ENCODE data around the gene UHMK1.

The UHMK1 gene

DNA sequence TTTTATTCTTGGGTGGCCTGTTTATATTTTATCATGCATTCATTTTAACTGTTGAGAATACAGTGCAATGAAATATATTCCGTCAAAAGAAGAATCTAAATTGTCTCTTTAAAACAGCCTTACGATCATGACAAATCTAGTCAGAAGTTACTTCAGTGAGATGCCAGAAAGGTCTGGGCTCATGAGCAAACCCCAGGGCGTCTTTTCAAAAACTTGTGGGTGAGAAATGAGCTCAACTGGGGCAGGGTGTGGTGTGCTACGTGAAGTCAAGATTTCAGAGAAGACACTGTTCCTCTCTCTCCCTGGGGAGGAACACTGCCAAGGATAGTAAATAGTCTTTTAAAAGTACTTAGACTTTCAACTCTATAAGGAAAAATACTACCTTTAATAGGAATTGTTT lies 50.6 kb downstream of the UHMK1 start:
- H3K27ac ChIP-seq = no peak overlapping the region
- TF ChIP-seq, protein P1, sequence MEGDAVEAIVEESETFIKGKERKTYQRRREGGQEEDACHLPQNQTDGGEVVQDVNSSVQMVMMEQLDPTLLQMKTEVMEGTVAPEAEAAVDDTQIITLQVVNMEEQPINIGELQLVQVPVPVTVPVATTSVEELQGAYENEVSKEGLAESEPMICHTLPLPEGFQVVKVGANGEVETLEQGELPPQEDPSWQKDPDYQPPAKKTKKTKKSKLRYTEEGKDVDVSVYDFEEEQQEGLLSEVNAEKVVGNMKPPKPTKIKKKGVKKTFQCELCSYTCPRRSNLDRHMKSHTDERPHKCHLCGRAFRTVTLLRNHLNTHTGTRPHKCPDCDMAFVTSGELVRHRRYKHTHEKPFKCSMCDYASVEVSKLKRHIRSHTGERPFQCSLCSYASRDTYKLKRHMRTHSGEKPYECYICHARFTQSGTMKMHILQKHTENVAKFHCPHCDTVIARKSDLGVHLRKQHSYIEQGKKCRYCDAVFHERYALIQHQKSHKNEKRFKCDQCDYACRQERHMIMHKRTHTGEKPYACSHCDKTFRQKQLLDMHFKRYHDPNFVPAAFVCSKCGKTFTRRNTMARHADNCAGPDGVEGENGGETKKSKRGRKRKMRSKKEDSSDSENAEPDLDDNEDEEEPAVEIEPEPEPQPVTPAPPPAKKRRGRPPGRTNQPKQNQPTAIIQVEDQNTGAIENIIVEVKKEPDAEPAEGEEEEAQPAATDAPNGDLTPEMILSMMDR (conservative IDR thresholded peaks at IDR 0.05) = no peak
- TF ChIP-seq ZFX (IDR thresholded peaks at IDR 0.05) = no peak

DNA sequence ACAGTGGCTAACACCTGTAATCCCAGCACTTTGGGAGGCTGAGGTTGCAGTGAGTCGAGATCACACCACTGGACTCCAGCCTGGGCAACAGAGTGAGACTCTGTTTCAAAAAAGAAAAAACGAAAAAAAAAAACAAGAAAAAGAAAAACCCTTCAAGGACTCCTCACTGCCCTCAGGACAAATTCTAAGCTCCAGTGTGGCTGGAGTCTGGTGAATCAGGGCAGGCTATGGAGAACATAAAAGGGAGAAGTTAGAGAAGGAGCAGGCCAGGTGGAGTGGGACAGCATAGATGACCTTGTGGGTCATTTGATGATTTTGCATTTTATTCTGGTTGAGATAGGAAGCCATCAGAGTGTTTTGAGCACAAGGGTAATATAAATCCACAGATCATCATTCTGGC lies 51.4 kb downstream of the UHMK1 start:
- TF ChIP-seq, protein P1 (conservative IDR thresholded peaks at IDR 0.05) = no peak
- TF ChIP-seq ZFX (IDR thresholded peaks at IDR 0.05) = no peak

DNA sequence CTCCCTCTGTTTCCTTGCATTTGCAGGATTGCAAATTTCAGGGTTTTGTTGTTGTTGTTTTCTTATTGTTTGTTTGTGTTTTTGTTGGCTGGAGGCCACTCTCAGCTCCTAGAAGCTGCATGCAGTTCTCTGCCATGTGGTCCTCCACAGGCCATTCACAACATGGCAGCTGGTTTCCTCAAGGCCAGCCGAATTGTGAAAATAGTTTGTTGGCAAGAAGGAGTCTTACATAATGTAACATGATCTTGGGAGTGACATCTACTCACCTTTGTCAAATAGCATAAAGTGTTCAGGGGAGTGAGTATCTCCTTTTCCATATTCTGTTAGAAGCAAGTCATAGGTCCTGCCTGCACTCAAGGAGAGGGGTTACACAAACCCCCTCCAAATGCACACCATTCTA lies 53.3 kb downstream of the UHMK1 start:
- peak overlapping the region; percentile 22; the same call in 1 of the 2 replicates for H3K27ac ChIP-seq
- TF ChIP-seq, protein P1 (conservative IDR thresholded peaks at IDR 0.05) = no peak
- TF ChIP-seq ZFX (IDR thresholded peaks at IDR 0.05) = no peak

More for the DNA sequence above, 51.4 kb downstream of the UHMK1 start:
- no peak overlapping the region; the same call in 1 of the 2 replicates for H3K27ac ChIP-seq

DNA sequence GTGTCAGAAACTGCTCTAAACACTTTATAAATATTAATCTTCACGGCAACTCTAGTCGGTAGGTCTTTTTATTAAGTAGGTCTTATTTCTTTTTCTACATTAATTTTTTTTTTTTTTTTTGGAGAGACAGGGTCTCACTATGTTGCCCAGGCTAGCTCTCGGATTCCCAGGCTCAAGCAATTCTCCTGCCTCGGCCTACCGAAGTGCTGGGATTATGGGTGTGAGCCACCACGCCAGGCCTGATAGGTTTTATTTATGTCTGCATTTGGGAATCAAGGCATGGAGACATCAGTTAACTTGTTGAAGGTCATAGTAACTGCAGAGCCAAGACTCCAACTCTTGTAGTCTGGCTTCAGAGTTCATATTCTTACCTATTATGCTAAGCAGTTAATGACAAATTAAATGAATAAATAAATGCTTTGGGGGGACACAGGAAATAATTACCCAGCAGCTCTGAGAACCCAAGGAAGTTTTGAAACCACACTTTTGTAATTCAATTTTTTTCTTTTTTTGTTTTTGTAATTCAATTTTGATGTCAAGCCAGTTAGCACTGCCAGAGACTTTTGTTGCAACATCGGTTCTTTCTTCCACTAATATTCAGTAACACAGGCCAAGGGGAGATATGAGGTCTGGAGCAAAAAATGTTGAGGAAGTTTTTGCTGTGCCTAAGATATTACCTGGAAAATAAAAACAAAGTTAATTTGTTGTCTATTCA lies 54.5 kb downstream of the UHMK1 start:
- no peak overlapping the region for H3K27ac ChIP-seq
- TF ChIP-seq, protein P1 (conservative IDR thresholded peaks at IDR 0.05) = no peak
- no peak for TF ChIP-seq ZFX (IDR thresholded peaks at IDR 0.05)

DNA sequence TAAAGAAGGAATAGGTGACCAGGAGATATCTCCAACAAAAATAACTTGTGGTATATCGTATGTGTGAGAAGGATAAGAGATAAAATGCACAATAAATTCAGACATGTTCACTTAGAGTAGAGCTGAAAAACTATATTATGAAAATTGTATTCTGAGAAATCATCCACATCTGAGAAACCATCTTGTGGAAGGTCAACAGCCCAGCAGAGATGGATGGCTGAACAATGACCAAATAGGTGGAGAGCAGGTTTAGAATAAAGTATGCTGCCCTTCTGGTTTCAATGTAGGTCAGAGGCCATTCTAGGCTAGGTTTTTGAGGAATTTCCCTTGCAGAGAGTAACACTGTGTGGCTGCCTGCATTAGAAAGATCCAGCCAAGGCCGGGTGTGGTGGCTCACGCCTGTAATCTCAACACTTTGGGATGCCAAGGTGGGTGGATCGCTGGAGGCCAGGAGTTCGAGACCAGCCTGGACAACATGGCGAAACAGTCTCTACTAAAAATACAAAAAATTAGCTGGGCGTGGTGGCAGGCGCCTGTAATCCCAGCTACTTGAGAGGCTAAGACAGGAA lies 55.1 kb downstream of the UHMK1 start:
- TF ChIP-seq ZFX (IDR thresholded peaks at IDR 0.05) = no peak
- TF ChIP-seq, protein P1 (conservative IDR thresholded peaks at IDR 0.05) = no peak
- H3K27ac ChIP-seq = no peak overlapping the region

DNA sequence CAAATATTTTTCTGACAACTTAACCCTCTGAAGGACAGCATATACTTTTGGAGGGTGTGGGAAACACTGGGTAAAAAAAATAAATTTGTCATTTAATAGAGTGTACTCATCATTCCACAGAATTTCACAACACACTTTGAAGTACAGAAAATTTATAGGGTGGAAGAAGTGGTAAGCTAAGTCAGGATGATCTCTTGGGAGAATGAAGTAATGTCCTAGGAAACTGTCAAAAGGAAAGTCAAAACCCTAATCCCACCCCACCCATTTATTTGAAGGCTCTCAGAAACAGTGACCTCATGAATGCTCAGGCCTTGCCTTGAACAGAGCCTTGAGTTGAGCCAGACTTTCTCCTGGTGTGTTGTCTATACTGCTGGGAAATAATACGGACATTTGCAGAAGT lies 56.6 kb downstream of the UHMK1 start:
- TF ChIP-seq, protein P1 (conservative IDR thresholded peaks at IDR 0.05) = no peak
- no peak for TF ChIP-seq ZFX (IDR thresholded peaks at IDR 0.05)
- H3K27ac ChIP-seq = no peak overlapping the region

DNA sequence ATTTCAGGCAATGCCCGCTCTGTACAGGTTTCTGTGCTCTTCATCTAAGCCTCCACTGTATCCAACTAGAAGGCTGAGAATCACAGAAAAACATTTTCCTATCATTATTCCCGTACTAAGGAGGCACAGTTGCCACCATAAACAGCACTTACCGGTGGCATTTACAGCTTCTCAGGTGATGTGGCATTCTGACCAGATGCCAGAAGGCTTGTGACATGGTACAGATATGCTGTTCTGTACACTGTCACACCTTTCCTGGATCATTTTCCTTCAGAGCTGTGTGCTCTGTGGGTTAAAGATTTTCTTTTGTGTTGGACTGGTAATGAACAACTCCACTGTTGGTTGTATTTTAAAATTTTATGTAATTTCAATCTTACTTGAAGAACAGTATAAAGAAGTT lies 59.9 kb downstream of the UHMK1 start:
- H3K27ac ChIP-seq = no peak overlapping the region
- TF ChIP-seq, protein P1 (conservative IDR thresholded peaks at IDR 0.05) = no peak
- no peak for TF ChIP-seq ZFX (IDR thresholded peaks at IDR 0.05)

All from C4-2B (cell line).